ENCODE measurements around the gene ME1.

DNA sequence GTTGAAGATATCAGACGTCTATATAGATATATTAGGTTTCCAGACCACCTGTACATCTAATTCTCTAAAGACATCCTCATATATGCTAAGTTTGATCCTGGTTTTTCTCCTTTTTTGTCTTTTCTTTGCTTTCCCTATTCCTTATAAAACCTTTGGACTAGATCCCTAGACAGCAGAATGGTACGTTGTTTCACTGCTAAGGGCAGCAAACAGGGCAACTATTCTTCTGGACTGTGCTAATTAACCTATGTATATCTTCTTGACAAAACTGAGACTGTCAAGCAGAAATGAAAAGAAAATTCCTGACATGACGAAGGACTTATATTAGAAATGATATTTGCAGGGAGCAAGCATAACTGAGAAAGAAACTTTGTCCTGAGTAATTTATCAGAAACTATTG is 19.1 kb downstream of the ME1 start:
- TF ChIP-seq POLR2A (IDR thresholded peaks at IDR 0.05), result no peak
- TF ChIP-seq, protein P1, sequence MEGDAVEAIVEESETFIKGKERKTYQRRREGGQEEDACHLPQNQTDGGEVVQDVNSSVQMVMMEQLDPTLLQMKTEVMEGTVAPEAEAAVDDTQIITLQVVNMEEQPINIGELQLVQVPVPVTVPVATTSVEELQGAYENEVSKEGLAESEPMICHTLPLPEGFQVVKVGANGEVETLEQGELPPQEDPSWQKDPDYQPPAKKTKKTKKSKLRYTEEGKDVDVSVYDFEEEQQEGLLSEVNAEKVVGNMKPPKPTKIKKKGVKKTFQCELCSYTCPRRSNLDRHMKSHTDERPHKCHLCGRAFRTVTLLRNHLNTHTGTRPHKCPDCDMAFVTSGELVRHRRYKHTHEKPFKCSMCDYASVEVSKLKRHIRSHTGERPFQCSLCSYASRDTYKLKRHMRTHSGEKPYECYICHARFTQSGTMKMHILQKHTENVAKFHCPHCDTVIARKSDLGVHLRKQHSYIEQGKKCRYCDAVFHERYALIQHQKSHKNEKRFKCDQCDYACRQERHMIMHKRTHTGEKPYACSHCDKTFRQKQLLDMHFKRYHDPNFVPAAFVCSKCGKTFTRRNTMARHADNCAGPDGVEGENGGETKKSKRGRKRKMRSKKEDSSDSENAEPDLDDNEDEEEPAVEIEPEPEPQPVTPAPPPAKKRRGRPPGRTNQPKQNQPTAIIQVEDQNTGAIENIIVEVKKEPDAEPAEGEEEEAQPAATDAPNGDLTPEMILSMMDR (IDR thresholded peaks at IDR 0.05), result no peak
